SH-SY5Y (cell line): ENCODE results near the gene EBF3.

ENCODE experiments used
- GATA2 ChIP-seq: IDR thresholded peaks from 2 replicates; pipeline ENCODE4 v1.6.1; 2011; ENCODE audit warnings: mild to moderate bottlenecking, low read depth, low read length
- GATA3 ChIP-seq: IDR thresholded peaks from 2 replicates; pipeline ENCODE4 v1.6.1; 2011; ENCODE audit warnings: low read depth, mild to moderate bottlenecking, low read length, moderate library complexity

- TF ChIP-seq GATA2 (no peak), GATA3 (no peak)
These were observed 12.2 kb downstream of the EBF3 start for GRCh38 chr10:129951970-129952265.
